GM08714 (cell line): ENCODE measurements around the gene CCDC120.

Experiments
- H3K4me3 ChIP-seq: fragments of 200-500 bp; sonication (Bioruptor generic); 2 replicates; pipeline ENCODE4 v1.5.1; 2014; ENCODE audit warnings: mild to moderate bottlenecking, low read length, inconsistent platforms
- ZNF274 ChIP-seq: IDR thresholded peaks from 2 replicates; pipeline ENCODE4 v1.6.1; 2012; ENCODE audit warnings: mild to moderate bottlenecking, low read depth, low read length

CCDC120 gene

GRCh38 chrX:49102190-49102589 lies 43.4 kb downstream of the CCDC120 start:
- H3K4me3 ChIP-seq, result no peak overlapping the region

DNA sequence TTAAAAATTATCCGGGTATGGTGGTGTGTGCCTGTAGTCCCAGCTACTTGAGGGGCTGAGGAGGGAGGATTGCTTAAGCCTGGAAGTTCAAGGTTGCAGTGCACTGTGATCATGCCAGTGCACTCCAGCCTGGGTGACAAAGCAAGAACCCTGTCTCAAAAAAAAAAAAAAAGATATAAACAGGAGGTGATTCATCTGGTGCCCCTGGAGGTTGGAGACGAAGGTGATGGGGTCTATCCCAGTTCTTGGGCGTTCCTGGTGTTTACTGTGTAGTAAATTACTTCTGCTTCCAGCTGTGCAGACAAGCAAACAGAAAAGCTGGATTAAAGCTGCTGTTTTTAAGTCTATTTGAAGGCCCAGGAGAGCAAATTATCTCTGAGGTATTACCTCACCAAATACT lies 44.8 kb downstream of the CCDC120 start:
- H3K4me3 ChIP-seq, result no peak overlapping the region
- TF ChIP-seq ZNF274, result no peak

More at GRCh38 chrX:49102190-49102589, 43.4 kb downstream of the CCDC120 start:
- no peak for TF ChIP-seq ZNF274

- no peak overlapping the region for H3K4me3 ChIP-seq
- TF ChIP-seq ZNF274, result no peak
Observed at GRCh38 chrX:49106296-49106695, 47.5 kb downstream of the CCDC120 start.

GRCh38 chrX:49106930-49107329 lies 48.1 kb downstream of the CCDC120 start:
- no peak overlapping the region for H3K4me3 ChIP-seq
- TF ChIP-seq ZNF274, result no peak

DNA sequence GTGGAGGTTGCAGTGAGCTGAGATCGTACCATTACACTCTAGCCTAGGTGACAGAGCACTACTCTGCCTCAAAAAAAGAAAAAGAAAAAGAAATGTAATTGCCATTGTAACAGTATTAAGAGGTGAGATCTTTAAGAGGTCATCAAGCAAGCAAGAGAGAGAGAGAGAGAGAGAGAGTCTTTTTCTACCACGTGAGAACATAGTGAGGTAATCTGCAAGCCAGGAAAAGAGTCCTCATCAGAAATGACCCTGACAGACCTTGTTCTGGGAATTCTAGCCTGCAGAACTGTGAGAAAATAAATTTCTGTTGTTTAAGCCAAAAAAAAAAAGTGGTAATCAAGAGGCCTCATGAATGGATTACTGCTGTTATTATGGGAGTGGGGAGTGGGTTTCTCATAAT lies 49.8 kb downstream of the CCDC120 start:
- TF ChIP-seq ZNF274, result no peak
- H3K4me3 ChIP-seq, result no peak overlapping the region

DNA sequence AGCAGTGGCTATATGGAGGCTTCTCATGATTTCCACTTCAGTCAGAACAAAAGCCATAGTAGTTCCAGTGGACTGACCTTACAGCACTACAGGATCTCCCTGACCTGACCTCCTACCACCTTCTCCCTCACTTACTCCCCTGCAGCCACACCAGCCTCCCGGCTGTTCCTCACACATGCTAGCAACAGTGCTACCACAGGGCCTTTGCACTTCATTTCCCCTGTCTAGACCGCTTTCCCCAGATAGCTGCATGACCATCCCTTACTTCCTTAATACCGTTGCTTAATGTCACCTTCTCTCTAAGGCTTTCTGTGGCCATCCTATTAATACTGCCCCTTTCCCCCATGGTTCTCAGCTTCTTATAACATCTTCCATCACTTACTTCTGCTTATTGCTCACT lies 51.6 kb downstream of the CCDC120 start:
- no peak overlapping the region for H3K4me3 ChIP-seq
- no peak for TF ChIP-seq ZNF274

- TF ChIP-seq ZNF274, result no peak
- H3K4me3 ChIP-seq, result no peak overlapping the region
Observed at GRCh38 chrX:49111791-49112190, 53.0 kb downstream of the CCDC120 start.

DNA sequence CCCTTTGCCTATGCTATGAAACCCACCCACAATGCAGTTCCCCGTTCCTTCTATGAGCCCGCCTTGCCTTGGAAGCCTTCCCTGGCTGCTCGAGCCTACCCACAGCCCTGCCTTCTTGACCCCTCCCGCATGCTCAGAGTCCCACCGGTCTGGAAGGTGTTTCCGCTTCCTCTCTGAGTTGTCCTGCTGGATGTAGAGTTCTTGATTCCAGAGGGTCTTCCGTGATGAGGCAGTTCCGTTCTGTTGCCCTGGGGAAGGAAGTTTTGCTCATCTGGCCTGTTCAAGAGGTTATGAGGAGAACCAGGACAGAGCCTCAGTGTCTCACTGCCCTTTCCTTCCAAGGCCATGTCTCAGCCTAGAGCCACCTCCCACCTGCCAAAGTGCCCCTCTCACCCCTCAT lies 57.3 kb downstream of the CCDC120 start:
- no peak for TF ChIP-seq ZNF274
- no peak overlapping the region for H3K4me3 ChIP-seq

DNA sequence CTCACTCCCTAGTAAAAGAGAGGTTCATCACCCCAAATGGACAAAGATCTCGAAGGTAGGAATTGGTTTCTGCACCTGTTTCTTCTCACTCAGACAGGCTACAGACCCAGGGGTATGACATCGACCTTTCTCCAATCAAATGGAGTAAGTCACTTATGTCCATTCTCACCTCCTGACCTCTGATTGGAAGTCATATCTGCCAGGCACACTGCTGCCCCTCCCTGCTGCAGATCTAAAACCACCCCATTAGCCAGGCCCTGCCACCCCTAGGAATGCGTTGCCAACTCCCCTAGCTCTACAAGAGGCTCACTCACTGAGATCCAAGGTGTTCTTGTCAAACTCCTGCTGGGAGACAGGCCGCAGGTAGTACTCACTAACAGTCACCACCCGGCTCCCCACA lies 57.9 kb downstream of the CCDC120 start:
- no peak for TF ChIP-seq ZNF274
- H3K4me3 ChIP-seq, result no peak overlapping the region

DNA sequence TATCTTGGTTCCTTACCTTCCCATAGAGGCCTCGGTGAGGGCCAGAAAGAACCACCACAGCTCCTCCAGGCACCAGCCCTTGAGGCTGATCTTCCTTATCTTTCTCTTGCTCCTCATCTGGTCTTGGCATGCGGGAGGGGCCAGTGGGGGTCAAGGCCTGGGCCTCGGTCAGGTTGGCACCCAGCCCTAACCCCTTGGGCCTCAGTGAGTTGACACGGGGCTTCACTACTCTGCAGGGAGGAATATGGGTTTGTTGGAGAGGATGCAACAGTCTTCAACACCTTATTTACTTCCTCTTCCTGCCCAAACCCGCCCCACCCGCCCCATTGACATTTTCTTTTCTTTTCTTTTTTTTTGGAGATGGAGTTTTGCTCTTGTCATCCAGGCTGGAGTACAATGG lies 58.8 kb downstream of the CCDC120 start:
- TF ChIP-seq ZNF274, result no peak
- no peak overlapping the region for H3K4me3 ChIP-seq
